K562 (cell line): ENCODE data around the gene FOXK2. TPM values are rescaled to one million over a fixed set of nuclear protein-coding genes. Genes with fewer than 3 reads are reported as not detected.

Source experiments
- CBFB ChIP-seq: sonication (generic); formaldehyde crosslinking; IDR thresholded peaks from 2 replicates; pipeline ENCODE4 v1.4.0; 2020; ENCODE audit warnings: mild to moderate bottlenecking, missing genetic modification reagents
- ELF2 ChIP-seq: fragments of 250-450 bp; sonication (Bioruptor Pico); IDR thresholded peaks from 2 replicates; pipeline ENCODE4 v1.5.0; 2021; ENCODE audit warnings: mild to moderate bottlenecking
- EZH2 ChIP-seq: IDR thresholded peaks from 2 replicates; pipeline ENCODE4 v1.6.1; 2012; ENCODE audit warnings: low read depth, mild to moderate bottlenecking, inconsistent platforms, low read length, borderline replicate concordance
- GABPA ChIP-seq: fragments of 200-800 bp; sonication (Bioruptor generic); conservative IDR thresholded peaks from 2 replicates; pipeline ENCODE4 v1.6.1; 2016; ENCODE audit warnings: low read depth, missing genetic modification characterization, missing compliant biosample characterization
- GABPB2 ChIP-seq: fragments of 250-450 bp; sonication (Bioruptor Pico); conservative IDR thresholded peaks from 2 replicates; pipeline ENCODE4 v1.5.1; 2021; ENCODE audit warnings: mild to moderate bottlenecking
- KAT7 ChIP-seq: sonication (generic); formaldehyde crosslinking; IDR thresholded peaks from 2 replicates; pipeline ENCODE4 v1.8.0; 2022; ENCODE audit warnings: missing genetic modification reagents, mild to moderate bottlenecking, borderline replicate concordance
- MBD1 ChIP-seq: fragments of 250-450 bp; sonication (Bioruptor Pico); IDR thresholded peaks from 2 replicates; pipeline ENCODE4 v1.8.0; 2022; ENCODE audit warnings: inconsistent platforms
- MIER1 ChIP-seq: fragments of 450-650 bp; IDR thresholded peaks from 2 replicates; pipeline ENCODE4 v1.6.1; 2016; ENCODE audit warnings: antibody characterized with exemption, mild to moderate bottlenecking, low read depth
- MXI1 ChIP-seq: IDR thresholded peaks from 2 replicates; pipeline ENCODE4 v1.6.1; 2011; ENCODE audit warnings: low read depth, mild to moderate bottlenecking, improper control_type of control experiment, low read length
- NFE2 ChIP-seq: IDR thresholded peaks from 2 replicates; pipeline ENCODE4 v1.6.1; 2014; ENCODE audit warnings: antibody characterized with exemption, low read depth
- RNF2 ChIP-seq: sonication (generic); IDR thresholded peaks from 2 replicates; pipeline ENCODE4 v1.6.1; 2016
- SMC3 ChIP-seq: conservative IDR thresholded peaks from 2 replicates; pipeline ENCODE4 v1.6.1; 2011; ENCODE audit warnings: low read depth, low read length, improper control_type of control experiment; ENCODE audit not compliant: insufficient read depth
- USF2 ChIP-seq: sonication (generic); formaldehyde crosslinking; IDR thresholded peaks from 2 replicates; pipeline ENCODE4 v1.5.0; 2020; ENCODE audit warnings: missing genetic modification reagents
- ZNF124 ChIP-seq: sonication (generic); formaldehyde crosslinking; IDR thresholded peaks from 2 replicates; pipeline ENCODE4 v1.8.1; 2022; ENCODE audit warnings: missing genetic modification reagents
- ZNF3 ChIP-seq: fragments of 250-450 bp; sonication (Bioruptor Pico); IDR thresholded peaks from 2 replicates; pipeline ENCODE4 v1.5.0; 2021; ENCODE audit warnings: mild to moderate bottlenecking, moderate library complexity
- ZNF324 ChIP-seq: fragments of 250-450 bp; sonication (Bioruptor Pico); IDR thresholded peaks from 2 replicates; pipeline ENCODE4 v1.4.0; 2020; ENCODE audit warnings: mild to moderate bottlenecking
- ZNF436 ChIP-seq: fragments of 250-450, 450-650 bp; sonication (Bioruptor Pico); formaldehyde crosslinking; IDR thresholded peaks from 2 replicates; pipeline ENCODE4 v1.7.0; 2020; ENCODE audit warnings: mild to moderate bottlenecking
- ZNF609 ChIP-seq: sonication (generic); formaldehyde crosslinking; IDR thresholded peaks from 2 replicates; pipeline ENCODE4 v1.8.1; 2023; ENCODE audit warnings: missing genetic modification reagents, mild to moderate bottlenecking, borderline replicate concordance
- ZNF740 ChIP-seq, 3 experiments: fragments of 200-800 bp in 1 of 3; sonication (Bioruptor generic) in 1 of 3; sonication (generic) in 1 of 3; formaldehyde crosslinking in 1 of 3; IDR thresholded peaks; 2 replicates each; pipeline versions ENCODE4 v1.6.1 to v1.8.0; 2016 to 2022; ENCODE audit warnings: mild to moderate bottlenecking in 2 of 3, missing compliant biosample characterization in 2 of 3, missing genetic modification characterization in 2 of 3, missing genetic modification reagents in 1 of 3
- polyA plus RNA-seq, 8 experiments: library from polyadenylated mRNA; depleted of rRNA in 4 of 8; stranded (reverse) in 5 of 8; unstranded in 3 of 8; fragments of >200 nt; fragmentation: Nextera tagmentation in 2 of 8; fragmentation: Illumina TruSeq in 1 of 8; extraction: Ambion mirVana in 2 of 8; extraction: Trizol in 1 of 8; gene quantifications; 2 replicates each; pipeline versions ENCODE4 v1.2.1 to v1.2.3, GENCODE V29; 2011 to 2014; ENCODE audit warnings: inconsistent platforms in 1 of 8, missing spikeins in 1 of 8
- total RNA-seq, 7 experiments: library from RNA; depleted of rRNA in 6 of 7; stranded (reverse); fragments of >200 nt in 6 of 7; fragmentation: Illumina TruSeq in 2 of 7; extraction: Trizol in 2 of 7; gene quantifications; 2 replicates each; pipeline versions ENCODE4 v1.2.1 to v1.2.3, GENCODE V29; 2011 to 2021; ENCODE audit warnings: low replicate concordance in 1 of 7

Gene FOXK2
- total and polyA plus RNA-seq, 9 of the 15 experiments (the other 6 are each of a cell fraction or from before 2014, with no cell fraction given) = 3.0 to 86.0 (median 44.1) TPM

- TF ChIP-seq USF2 (CRISPR knock-in tag) = no peak
- TF ChIP-seq ZNF324 (CRISPR knock-in tag) = no peak
- TF ChIP-seq NFE2 = no peak
- TF ChIP-seq ZNF740 (CRISPR knock-in tag; IDR thresholded peaks at IDR 0.05) = no peak
- TF ChIP-seq ZNF740 (tag; IDR thresholded peaks at IDR 0.05) = no peak
- no peak for TF ChIP-seq MIER1
- no peak for TF ChIP-seq ZNF609 (CRISPR knock-in tag)
- no peak for TF ChIP-seq ZNF436 (CRISPR knock-in tag)
- no peak for TF ChIP-seq RNF2
- no peak for TF ChIP-seq ZNF3 (CRISPR knock-in tag)
- no peak for TF ChIP-seq KAT7 (CRISPR knock-in tag)
- no peak for TF ChIP-seq CBFB (CRISPR knock-in tag)
- no peak for TF ChIP-seq SMC3
- TF ChIP-seq ELF2 (CRISPR knock-in tag) = no peak
- no peak for TF ChIP-seq ZNF124 (CRISPR knock-in tag)
- TF ChIP-seq MXI1 = no peak
- TF ChIP-seq MBD1 (CRISPR knock-in tag) = no peak
- no peak for TF ChIP-seq GABPB2 (CRISPR knock-in tag)
- TF ChIP-seq GABPA (tag) = peak; percentile 73
- TF ChIP-seq EZH2 = no peak
Observed at GRCh38 chr17:82518826-82519810, at the start of gene FOXK2 (continued).
